K562 (cell line): ENCODE data around the gene MRNIP. TPM values are rescaled to one million over a fixed set of nuclear protein-coding genes. Genes with fewer than 3 reads are reported as not detected.

ENCODE experiments used
- ARID2 ChIP-seq: fragments of 450-650 bp; IDR thresholded peaks from 2 replicates; pipeline ENCODE4 v1.6.1; 2017; ENCODE audit warnings: antibody characterized with exemption, mild to moderate bottlenecking
- ATF4 ChIP-seq: fragments of 450-650 bp; formaldehyde crosslinking; IDR thresholded peaks from 2 replicates; pipeline ENCODE4 v1.4.0; 2022; ENCODE audit warnings: mild to moderate bottlenecking, moderate library complexity
- BHLHE40 ChIP-seq: IDR thresholded peaks from 2 replicates; pipeline ENCODE4 v1.6.1; 2011; ENCODE audit warnings: low read length, improper control_type of control experiment
- BRD4 ChIP-seq: fragments of 200-600 bp; sonication (generic); IDR thresholded peaks from 2 replicates; pipeline ENCODE4 v1.6.1; 2017; ENCODE audit warnings: inconsistent platforms
- CREB3L1 ChIP-seq: fragments of 450-650 bp; IDR thresholded peaks from 2 replicates; pipeline ENCODE4 v1.6.1; 2014; ENCODE audit warnings: low read depth, mild to moderate bottlenecking, moderate library complexity, borderline replicate concordance
- EZH2 ChIP-seq: IDR thresholded peaks from 2 replicates; pipeline ENCODE4 v1.6.1; 2012; ENCODE audit warnings: low read depth, mild to moderate bottlenecking, inconsistent platforms, low read length, borderline replicate concordance
- FOSL1 ChIP-seq: fragments of 200-800 bp; sonication (Bioruptor generic); conservative IDR thresholded peaks from 2 replicates; pipeline ENCODE4 v1.6.1; 2016; ENCODE audit warnings: missing genetic modification characterization, missing compliant biosample characterization
- FOXA3 ChIP-seq, 2 experiments: fragments of 450-650 bp in 1 of 2; sonication (generic) in 1 of 2; formaldehyde crosslinking; IDR thresholded peaks in 1 of 2; conservative IDR thresholded peaks in 1 of 2; 2 replicates each; pipeline versions ENCODE4 v1.4.0 to v1.8.0; 2020 to 2022; ENCODE audit warnings: mild to moderate bottlenecking in 2 of 2, missing genetic modification reagents in 1 of 2
- KLF16 ChIP-seq: IDR thresholded peaks from 2 replicates; pipeline ENCODE4 v1.6.1; 2016; ENCODE audit warnings: antibody characterized with exemption
- MAFG ChIP-seq: fragments of 450-650 bp; conservative IDR thresholded peaks from 2 replicates; pipeline ENCODE4 v1.6.1; 2016; ENCODE audit warnings: missing genetic modification characterization, missing compliant biosample characterization
- NR2F6 ChIP-seq: fragments of 450-650 bp; formaldehyde crosslinking; IDR thresholded peaks from 2 replicates; pipeline ENCODE4 v1.4.0; 2020; ENCODE audit warnings: mild to moderate bottlenecking
- PHF20 ChIP-seq: fragments of 450-650 bp; IDR thresholded peaks from 2 replicates; pipeline ENCODE4 v1.6.1; 2018; ENCODE audit not compliant: partially characterized antibody
- PRPF4 ChIP-seq: fragments of 200-400 bp; formaldehyde crosslinking; IDR thresholded peaks from one replicate; pipeline ENCODE4 v1.6.1; 2017; ENCODE audit warnings: low read length, low read depth, mild to moderate bottlenecking; ENCODE audit not compliant: insufficient read depth, poor library complexity, severe bottlenecking
- SP2 ChIP-seq: IDR thresholded peaks from 2 replicates; pipeline ENCODE4 v1.6.1; 2011; ENCODE audit warnings: mild to moderate bottlenecking, low read depth, low read length, moderate library complexity; ENCODE audit not compliant: poor library complexity, severe bottlenecking; ENCODE audit errors: extremely low read depth
- TEAD1 ChIP-seq, 2 experiments: fragments of 450-650 bp in 1 of 2; sonication (generic) in 1 of 2; formaldehyde crosslinking; IDR thresholded peaks; 2 replicates each; pipeline versions ENCODE4 v1.4.0 to v1.8.0; 2020 to 2022; ENCODE audit warnings: mild to moderate bottlenecking in 2 of 2, missing genetic modification reagents in 1 of 2
- U2AF1 ChIP-seq: fragments of 200-400 bp; formaldehyde crosslinking; optimal IDR thresholded peaks from 2 replicates; pipeline ENCODE3; 2017; ENCODE audit warnings: mild to moderate bottlenecking, low read depth, low read length, moderate library complexity
- ZNF561 ChIP-seq: fragments of 450-650 bp; formaldehyde crosslinking; conservative IDR thresholded peaks from 2 replicates; pipeline ENCODE4 v1.4.0; 2020; ENCODE audit warnings: mild to moderate bottlenecking, moderate library complexity
- polyA plus RNA-seq, 8 experiments: library from polyadenylated mRNA; depleted of rRNA in 4 of 8; stranded (reverse) in 5 of 8; unstranded in 3 of 8; fragments of >200 nt; fragmentation: Nextera tagmentation in 2 of 8; fragmentation: Illumina TruSeq in 1 of 8; extraction: Ambion mirVana in 2 of 8; extraction: Trizol in 1 of 8; gene quantifications; 2 replicates each; pipeline versions ENCODE4 v1.2.1 to v1.2.3, GENCODE V29; 2011 to 2014; ENCODE audit warnings: inconsistent platforms in 1 of 8, missing spikeins in 1 of 8
- total RNA-seq, 7 experiments: library from RNA; depleted of rRNA in 6 of 7; stranded (reverse); fragments of >200 nt in 6 of 7; fragmentation: Illumina TruSeq in 2 of 7; extraction: Trizol in 2 of 7; gene quantifications; 2 replicates each; pipeline versions ENCODE4 v1.2.1 to v1.2.3, GENCODE V29; 2011 to 2021; ENCODE audit warnings: low replicate concordance in 1 of 7
- TF ChIP-seq, protein P1 (sequence below): fragments of 250-450 bp; sonication (Bioruptor Pico); IDR thresholded peaks from 2 replicates; pipeline ENCODE4 v1.5.0; 2021
- TF ChIP-seq, protein P2 (sequence below): fragments of 200-800 bp; sonication (Bioruptor generic); IDR thresholded peaks from 2 replicates; pipeline ENCODE4 v1.6.1; 2017; ENCODE audit warnings: missing genetic modification characterization, missing compliant biosample characterization
- TF ChIP-seq, protein P3 (sequence below): sonication (generic); formaldehyde crosslinking; IDR thresholded peaks from 2 replicates; pipeline ENCODE4 v1.8.0; 2022; ENCODE audit warnings: mild to moderate bottlenecking, missing genetic modification reagents

Gene MRNIP
- total and polyA plus RNA-seq, 9 of the 15 experiments (the other 6 are each of a cell fraction or from before 2014, with no cell fraction given): 3.6 to 39.0 (median 16.8) TPM

DNA sequence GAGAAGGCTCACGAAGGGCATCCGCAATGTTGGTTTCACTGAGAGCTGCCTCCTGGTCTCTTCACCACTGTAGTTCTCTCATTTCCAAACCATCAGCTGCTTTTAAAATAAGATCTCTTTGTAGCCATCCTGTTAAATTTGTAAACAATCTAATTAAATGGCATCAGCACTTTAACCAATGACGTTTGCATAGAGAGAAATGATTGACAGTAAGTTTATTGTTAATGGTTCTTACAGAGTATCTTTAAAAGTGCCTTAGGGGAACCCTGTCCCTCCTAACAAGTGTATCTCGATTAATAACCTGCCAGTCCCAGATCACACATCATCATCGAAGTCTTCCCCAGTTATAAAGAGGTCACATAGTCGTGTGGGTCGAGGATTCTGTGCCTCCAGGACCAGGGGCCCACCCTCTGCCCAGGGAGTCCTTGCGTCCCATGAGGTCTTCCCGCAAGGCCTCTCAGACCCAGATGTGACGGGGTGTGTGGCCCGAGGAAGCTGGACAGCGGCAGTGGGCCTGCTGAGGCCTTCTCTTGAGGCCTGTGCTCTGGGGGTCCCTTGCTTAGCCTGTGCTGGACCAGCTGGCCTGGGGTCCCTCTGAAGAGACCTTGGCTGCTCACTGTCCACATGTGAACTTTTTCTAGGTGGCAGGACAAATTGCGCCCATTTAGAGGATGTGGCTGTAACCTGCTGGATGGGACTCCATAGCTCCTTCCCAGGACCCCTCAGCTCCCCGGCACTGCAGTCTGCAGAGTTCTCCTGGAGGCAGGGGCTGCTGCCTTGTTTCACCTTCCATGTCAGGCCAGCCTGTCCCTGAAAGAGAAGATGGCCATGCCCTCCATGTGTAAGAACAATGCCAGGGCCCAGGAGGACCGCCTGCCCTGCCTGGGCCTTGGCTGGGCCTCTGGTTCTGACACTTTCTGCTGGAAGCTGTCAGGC, 21.3 kb downstream of the MRNIP start (continued):
- TF ChIP-seq, protein P1, sequence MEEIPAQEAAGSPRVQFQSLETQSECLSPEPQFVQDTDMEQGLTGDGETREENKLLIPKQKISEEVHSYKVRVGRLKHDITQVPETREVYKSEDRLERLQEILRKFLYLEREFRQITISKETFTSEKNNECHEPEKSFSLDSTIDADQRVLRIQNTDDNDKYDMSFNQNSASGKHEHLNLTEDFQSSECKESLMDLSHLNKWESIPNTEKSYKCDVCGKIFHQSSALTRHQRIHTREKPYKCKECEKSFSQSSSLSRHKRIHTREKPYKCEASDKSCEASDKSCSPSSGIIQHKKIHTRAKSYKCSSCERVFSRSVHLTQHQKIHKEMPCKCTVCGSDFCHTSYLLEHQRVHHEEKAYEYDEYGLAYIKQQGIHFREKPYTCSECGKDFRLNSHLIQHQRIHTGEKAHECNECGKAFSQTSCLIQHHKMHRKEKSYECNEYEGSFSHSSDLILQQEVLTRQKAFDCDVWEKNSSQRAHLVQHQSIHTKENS (CRISPR knock-in tag): no peak
- TF ChIP-seq, protein P2, sequence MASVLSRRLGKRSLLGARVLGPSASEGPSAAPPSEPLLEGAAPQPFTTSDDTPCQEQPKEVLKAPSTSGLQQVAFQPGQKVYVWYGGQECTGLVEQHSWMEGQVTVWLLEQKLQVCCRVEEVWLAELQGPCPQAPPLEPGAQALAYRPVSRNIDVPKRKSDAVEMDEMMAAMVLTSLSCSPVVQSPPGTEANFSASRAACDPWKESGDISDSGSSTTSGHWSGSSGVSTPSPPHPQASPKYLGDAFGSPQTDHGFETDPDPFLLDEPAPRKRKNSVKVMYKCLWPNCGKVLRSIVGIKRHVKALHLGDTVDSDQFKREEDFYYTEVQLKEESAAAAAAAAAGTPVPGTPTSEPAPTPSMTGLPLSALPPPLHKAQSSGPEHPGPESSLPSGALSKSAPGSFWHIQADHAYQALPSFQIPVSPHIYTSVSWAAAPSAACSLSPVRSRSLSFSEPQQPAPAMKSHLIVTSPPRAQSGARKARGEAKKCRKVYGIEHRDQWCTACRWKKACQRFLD (CRISPR knock-in tag): no peak
- TF ChIP-seq BRD4 (no peak), SP2 (no peak), KLF16 (no peak), U2AF1 (no peak), ATF4 (CRISPR knock-in tag) (no peak), EZH2 (no peak), CREB3L1 (no peak), MAFG (tag) (0 out of 2 replicates have a peak, but pooled peaks have one; percentile 7), FOXA3 (CRISPR knock-in tag; conservative IDR thresholded peaks at IDR 0.05 in 1 of 2, IDR thresholded peaks at IDR 0.05 in 1 of 2) (no peak), NR2F6 (CRISPR knock-in tag) (0 out of 2 replicates have a peak, but pooled peaks have one; percentile 45), BHLHE40 (no peak), PRPF4 (no peak), ARID2 (no peak), TEAD1 (CRISPR knock-in tag; IDR thresholded peaks at IDR 0.05) (no peak), ZNF561 (CRISPR knock-in tag) (no peak), FOSL1 (tag) (0 out of 2 replicates have a peak, but pooled peaks have one; percentile 30), PHF20 (no peak)
- TF ChIP-seq, protein P3, sequence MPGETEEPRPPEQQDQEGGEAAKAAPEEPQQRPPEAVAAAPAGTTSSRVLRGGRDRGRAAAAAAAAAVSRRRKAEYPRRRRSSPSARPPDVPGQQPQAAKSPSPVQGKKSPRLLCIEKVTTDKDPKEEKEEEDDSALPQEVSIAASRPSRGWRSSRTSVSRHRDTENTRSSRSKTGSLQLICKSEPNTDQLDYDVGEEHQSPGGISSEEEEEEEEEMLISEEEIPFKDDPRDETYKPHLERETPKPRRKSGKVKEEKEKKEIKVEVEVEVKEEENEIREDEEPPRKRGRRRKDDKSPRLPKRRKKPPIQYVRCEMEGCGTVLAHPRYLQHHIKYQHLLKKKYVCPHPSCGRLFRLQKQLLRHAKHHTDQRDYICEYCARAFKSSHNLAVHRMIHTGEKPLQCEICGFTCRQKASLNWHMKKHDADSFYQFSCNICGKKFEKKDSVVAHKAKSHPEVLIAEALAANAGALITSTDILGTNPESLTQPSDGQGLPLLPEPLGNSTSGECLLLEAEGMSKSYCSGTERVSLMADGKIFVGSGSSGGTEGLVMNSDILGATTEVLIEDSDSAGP (CRISPR knock-in tag): no peak
